Measurements from ENCODE around the gene KIFBP. TPM values are rescaled to one million over a fixed set of nuclear protein-coding genes. Genes with fewer than 3 reads are reported as not detected.

KIFBP gene
- total RNA-seq, 1 donor = 74.7 TPM

DNA sequence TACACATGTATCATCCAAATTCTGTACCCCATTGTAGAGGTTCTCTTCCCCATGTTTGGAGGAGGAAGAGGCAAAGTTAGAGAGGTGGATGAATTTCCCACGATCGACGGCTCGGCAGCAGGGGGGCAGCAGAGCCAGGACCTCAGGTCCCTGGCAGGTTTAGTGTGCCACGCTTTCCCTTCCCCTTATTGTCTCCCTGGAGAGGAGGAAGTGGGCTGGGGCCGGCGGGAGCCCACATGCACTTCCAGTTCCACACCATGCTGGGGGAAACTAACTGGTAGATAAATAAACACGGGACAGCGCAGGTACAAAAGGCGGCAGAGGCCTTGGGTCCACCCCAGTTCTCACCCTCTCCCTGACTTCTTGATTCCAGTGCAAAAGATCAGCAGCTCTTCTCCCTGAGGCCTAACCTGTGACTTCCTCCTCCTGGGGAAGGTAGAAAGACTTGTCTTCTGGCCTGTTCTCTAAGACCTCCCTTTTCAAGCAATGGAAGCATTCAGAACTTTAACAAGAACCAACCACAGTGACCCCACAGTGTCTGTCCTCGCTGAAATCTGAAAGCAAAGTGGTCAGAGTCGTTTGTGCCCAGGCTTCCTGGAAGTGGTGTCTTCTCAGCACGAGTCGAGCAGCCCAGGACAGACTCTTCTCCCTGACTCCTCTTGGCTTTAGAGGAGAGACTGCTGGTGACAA lies 68.8 kb downstream of the KIFBP start:
- TF ChIP-seq, protein P1, sequence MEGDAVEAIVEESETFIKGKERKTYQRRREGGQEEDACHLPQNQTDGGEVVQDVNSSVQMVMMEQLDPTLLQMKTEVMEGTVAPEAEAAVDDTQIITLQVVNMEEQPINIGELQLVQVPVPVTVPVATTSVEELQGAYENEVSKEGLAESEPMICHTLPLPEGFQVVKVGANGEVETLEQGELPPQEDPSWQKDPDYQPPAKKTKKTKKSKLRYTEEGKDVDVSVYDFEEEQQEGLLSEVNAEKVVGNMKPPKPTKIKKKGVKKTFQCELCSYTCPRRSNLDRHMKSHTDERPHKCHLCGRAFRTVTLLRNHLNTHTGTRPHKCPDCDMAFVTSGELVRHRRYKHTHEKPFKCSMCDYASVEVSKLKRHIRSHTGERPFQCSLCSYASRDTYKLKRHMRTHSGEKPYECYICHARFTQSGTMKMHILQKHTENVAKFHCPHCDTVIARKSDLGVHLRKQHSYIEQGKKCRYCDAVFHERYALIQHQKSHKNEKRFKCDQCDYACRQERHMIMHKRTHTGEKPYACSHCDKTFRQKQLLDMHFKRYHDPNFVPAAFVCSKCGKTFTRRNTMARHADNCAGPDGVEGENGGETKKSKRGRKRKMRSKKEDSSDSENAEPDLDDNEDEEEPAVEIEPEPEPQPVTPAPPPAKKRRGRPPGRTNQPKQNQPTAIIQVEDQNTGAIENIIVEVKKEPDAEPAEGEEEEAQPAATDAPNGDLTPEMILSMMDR (IDR thresholded peaks at IDR 0.05; ENCODE audit: insufficient read depth, low read depth, low read length) = no peak
- no peak overlapping the region for H3K4me3 ChIP-seq (ENCODE audit: low read depth, low read length)
- no peak for DNase-seq (ENCODE audit: low read depth)

DNA sequence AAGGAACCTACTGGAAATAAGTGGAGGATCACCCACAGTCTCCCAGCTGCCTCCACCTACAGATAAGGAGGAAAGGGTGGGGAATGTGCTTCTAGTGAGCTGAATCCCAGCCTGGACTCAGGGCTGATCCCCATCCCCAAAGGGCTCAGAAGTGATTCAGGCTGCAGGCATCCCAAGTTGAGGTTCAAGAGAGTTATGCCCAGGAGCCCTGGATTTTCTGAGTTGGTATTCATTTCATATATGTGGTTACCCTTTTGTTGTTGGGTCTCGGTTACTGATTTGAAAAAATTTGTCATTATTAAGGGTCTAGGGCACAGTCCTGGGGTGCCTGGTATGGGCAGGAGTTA lies 69.3 kb downstream of the KIFBP start:
- TF ChIP-seq, protein P1 (IDR thresholded peaks at IDR 0.05; ENCODE audit: insufficient read depth, low read depth, low read length) = no peak
- H3K4me3 ChIP-seq (ENCODE audit: low read depth, low read length) = no peak overlapping the region
- peak; percentile 36 for DNase-seq (ENCODE audit: low read depth)

DNA sequence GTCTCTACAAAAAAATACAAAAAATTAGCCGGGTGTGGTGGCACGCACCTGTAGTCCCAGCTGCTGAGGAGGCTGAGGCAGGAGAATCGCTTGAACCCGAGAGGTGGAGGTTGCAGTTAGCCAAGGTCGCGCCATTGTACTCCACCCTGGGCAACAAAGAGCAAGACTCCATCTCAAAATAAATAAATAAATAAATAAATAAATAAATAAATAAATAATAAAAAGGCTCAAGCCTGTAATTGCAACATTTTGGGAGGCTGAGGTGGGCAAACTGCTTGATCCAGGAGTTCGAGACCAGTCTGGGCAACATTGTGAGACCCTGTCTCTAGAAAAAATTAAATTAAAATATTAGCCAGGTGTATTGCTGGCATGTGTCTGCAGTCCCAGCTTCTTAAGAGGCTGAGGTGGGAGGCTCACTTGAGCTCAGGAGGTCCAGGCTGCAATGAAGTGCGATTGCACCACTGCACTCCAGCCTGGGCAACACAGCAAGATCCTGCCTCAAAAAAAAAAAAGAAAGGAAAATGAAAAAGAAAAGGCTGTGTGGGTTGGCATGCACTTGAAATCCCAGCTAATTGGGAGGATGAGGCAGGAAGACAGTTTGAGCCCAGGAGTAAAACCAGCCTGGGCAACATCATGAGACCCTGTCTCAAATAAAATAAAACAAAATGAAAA lies 71.7 kb downstream of the KIFBP start:
- H3K4me3 ChIP-seq (ENCODE audit: low read depth, low read length) = no peak overlapping the region
- no peak for DNase-seq (ENCODE audit: low read depth)
- TF ChIP-seq, protein P1 (IDR thresholded peaks at IDR 0.05; ENCODE audit: insufficient read depth, low read depth, low read length) = no peak

DNA sequence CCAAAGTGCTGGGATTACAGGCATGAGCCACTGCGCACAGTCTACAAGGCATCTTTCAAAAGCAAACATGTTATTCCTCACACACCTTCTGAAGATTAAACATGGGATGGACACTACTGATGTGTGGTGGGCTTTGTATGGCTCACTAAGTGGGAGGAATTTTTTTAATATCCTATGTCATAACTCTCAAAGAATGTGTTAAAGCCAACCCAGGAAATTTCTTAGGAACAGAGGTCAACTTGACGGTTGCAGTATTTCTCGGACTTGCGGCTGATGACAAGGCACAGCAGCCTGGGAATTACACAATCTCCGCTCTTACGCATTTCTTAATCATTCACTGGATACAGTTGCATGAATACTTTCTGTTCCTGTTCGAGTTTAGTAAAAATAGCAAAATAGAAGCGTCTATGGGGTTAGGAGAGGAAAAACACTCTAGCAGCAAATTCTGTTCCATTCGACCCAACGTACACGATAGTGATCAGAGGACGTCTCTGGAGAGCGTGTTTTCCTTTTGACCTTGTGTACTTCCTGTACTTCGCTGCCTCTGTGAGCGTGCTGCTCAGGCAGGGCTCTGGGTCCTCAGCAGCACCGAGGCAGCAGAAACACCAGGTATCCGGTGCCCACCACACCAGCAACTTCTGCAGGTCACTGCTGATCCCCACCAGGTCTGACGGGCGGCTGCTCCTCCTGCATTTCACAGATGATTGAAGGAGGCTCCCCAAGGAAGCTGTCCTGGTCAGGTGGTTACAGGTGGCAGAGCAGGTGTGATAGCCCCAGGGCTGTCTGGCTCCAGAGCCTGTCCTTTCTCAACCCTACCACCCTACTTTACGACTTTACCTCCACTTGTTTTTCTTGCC lies 72.9 kb downstream of the KIFBP start:
- TF ChIP-seq, protein P1 (IDR thresholded peaks at IDR 0.05; ENCODE audit: insufficient read depth, low read depth, low read length) = no peak
- peak; percentile 100 for DNase-seq (ENCODE audit: low read depth)
- H3K4me3 ChIP-seq (ENCODE audit: low read depth, low read length) = peak overlapping the region; percentile 47

DNA sequence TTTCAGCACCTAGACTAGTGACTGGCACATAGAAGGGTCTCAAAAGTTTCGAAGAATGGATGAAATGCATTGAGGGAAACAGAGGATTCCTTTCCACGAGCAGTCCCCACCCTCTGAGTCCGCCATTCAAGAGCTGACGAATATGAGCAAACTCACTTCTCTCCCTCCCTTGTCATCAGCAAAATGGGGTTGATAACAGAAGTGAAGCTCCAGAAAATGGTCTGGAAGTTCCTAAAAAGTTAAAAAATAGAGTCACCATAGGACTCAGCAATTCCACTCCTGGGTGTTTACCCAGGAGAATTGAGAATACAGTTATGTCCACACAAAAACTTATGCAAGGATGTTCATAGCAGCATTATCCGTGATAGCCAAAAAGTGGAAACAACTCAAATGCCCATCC lies 74.3 kb downstream of the KIFBP start:
- TF ChIP-seq, protein P1 (IDR thresholded peaks at IDR 0.05; ENCODE audit: insufficient read depth, low read depth, low read length) = no peak
- DNase-seq (ENCODE audit: low read depth) = no peak
- H3K4me3 ChIP-seq (ENCODE audit: low read depth, low read length) = no peak overlapping the region

DNA sequence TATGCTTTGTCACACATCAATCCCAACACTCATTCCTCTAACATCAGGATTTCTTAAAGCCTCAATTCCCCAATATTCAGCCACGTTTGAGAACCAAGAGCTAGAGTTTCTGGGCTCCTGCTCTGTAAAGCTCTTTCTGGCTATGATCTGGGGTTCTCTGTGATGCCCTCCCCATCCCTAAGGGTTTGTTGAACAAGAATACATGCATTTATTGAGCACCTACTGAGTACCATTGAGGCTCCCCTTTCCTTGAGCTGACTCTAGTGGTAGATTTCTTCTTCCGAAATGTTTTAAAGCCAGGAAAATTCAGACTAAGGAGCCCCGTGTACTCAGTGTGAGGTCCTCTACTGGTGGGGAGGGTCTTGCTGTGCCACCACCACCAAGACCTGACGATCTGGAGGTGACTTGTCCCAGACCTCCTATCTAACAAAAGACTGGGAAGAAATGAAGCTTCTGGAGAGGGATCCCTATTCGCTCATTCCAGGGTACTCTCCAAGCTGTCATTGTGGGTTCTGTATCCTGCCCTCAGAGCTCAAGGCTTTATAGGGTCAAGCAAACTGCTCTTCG lies 76.2 kb downstream of the KIFBP start:
- DNase-seq (ENCODE audit: low read depth) = no peak

More for the DNA sequence above, 76.2 kb downstream of the KIFBP start:
- TF ChIP-seq, protein P1 (IDR thresholded peaks at IDR 0.05; ENCODE audit: insufficient read depth, low read depth, low read length) = no peak
- H3K4me3 ChIP-seq (ENCODE audit: low read depth, low read length) = no peak overlapping the region

Data from fibroblast of villous mesenchyme (primary cell).